Activated CD4-positive, CD25-positive, alpha-beta regulatory T cell treated with anti-CD3 and anti-CD28 coated beads, Interleukin-2, amount 50 U/mL, for 72 hours (primary cell): Measurements from ENCODE around the gene CCDC85C.

Source experiments
- DNase-seq: peaks from one replicate; pipeline ENCODE4 v3.0.0; 2021

The CCDC85C gene

DNA sequence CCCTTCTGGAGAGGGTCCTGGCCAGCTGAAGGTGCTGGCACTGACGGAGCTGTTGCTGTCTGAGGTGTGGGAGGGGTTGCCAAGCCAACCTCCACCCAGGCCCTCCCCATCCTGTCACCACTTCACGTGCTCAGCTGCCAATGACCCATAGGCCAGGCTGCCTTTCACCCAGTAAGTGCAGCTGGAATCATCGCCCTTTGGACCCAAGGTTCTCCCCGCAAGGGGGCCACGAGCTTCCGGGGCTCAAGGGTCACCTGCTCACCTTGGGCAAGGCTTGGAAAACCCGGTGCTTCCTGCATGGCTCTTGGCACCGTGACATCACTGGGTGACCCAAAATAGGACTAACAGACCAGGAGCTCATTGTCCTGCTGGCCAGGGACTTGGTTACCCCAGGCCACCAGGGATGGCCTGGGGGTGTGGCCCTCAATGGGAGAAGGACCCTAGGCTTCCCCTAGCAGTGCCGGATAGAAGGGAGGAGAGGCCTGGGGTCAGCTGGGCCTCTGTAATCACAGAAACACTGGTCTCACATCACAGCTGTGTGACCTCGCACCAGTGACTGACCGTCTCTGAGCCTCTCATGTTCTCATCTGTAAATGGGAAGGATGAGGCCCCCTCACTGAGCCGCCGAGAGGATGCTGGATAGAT lies 51.3 kb downstream of the CCDC85C start:
- no peak for DNase-seq

DNA sequence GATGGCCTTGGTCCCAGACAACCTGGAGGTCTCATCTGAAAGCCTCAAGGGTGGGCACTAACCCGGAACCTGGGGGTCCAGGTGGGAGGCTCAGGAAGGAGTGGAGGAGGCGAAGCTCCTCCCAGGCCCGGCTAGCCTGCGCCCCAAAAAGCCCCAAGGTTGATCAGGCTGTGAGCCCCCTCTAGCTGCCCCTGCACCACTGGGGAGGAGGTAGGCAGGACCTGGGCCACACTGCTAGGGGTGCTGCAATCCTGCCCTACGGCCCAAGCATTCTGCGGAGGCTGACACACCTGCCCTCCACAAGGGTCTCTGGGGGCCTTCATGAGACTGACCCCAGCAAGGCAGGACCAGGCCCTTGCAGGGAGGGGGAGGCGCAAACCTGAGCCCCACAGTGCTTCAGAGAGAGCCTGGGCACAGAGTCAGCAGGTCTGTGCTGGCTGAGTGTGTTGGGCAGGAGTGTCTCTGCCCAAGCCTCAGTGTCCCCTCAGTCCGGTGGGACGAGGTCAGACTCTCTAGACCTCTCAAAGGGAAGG lies 51.9 kb downstream of the CCDC85C start:
- DNase-seq, result no peak

DNA sequence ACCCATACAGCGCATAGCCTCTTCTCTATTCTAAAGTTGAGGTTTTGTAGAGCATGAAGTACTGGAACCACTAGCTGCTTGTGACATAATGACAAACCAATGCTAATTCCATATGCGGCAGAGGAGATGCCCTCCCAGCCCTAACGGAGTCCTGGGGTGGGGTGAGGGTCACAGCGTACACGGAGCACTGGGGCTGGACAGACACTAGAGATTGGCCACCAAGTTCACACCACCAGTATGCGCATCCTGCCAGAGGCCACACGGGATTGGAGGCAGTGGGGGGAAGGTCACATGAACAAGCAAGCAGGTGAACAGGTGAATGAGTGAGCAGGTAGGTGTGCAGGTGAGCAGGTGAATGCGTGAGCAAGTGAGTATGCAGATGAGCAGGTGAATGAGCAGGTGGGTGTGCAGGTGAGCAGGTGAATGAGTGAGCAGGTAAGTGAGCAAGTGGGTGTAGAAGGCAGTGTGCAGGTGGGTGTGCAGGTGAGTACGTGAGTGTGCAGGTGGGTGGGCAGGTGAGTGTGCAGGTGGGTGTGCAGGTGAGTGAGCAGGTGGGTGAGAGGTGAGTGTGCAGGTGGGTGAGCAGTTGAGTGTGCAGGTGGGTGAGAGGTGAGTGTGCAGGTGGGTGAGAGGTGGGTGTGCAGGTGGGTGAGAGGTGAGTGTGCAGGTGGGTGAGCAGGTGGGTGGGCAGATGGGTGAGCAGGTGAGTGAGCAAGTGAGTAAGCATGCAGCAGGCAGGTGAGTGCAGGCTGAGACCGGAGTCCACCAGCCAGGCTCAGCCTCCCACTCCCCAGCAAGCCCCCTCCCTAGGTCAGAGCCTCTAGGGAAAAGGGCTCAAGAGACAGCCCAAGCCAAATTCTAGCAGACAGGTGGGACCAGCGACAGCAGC lies 52.7 kb downstream of the CCDC85C start:
- no peak for DNase-seq

DNA sequence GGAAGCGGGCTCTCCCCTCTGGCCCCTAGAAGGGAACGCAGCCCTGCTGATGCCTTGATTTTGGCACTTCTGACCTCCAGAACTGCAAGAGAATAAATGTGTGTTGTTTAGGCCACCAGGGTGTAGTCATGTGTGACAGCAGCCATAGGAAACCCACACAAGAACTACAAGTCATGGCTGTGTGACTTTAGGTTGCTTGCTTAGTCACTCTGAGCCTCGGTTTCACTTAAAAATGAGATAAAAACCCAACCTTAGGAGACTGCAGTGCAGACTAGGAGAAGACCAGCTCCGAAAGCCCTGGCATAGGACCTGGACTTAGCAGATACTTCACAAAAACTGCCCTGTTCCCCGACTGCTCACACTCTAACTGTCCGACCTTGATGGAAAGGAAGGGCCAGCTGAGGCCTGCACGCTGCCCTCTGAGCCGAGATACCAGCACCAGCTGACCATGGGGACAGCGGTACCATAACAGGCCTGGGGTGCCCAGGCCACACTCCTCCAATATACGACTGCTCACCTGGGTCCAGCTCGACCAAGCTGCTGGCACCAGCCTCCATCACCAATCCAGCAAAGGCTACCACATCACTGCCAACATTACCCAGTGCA lies 53.5 kb downstream of the CCDC85C start:
- no peak for DNase-seq

DNA sequence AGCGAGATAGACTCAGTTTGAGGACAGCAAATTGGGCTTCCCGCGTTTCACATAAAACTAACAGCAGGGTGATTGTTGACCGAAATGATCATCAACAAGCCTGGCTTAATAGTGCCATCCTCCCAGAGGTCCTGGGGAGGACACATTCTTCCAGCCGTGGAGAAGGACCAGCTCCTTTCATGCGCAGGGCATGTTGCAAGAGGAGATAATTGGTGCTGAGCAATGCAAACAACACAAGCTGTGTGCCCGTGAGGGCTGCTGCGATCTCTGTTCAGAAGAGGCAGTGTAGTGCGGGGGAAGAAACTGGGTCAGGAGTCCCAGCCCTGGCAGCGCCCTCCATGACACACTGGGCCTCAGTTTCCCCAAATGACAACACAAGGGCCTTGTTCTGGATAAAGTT lies 54.3 kb downstream of the CCDC85C start:
- DNase-seq, result no peak

DNA sequence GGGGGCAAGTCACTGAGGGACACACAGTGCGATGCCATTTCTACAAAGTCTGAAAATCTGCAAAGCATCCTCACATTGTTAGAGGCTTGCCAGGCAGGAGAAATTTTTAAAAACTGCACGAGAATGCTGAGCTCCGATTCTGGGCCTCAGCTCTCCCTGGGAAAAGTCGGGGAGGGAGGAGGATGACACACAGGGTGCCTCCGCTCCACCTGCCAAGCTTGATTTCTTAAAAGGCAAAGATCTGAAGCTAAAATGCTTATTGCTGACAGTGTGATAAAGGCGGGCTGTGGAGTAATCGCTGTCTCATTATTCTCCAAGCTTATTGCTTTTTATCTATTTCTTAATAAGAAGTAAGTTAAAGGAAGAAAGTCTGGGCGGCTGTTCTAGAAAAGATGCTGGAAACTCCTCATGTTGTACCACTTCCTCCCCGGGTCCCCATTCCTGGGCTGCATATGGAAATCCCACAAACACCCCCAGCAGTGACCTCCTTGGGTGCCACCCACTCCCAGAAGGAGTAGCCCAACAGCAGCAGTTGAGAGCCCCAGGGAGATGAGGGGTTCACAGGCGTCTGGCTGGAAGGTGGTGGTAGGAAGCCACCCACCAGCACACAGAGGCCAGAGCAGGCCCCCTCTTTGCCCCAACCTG lies 55.0 kb downstream of the CCDC85C start:
- DNase-seq, result no peak

DNA sequence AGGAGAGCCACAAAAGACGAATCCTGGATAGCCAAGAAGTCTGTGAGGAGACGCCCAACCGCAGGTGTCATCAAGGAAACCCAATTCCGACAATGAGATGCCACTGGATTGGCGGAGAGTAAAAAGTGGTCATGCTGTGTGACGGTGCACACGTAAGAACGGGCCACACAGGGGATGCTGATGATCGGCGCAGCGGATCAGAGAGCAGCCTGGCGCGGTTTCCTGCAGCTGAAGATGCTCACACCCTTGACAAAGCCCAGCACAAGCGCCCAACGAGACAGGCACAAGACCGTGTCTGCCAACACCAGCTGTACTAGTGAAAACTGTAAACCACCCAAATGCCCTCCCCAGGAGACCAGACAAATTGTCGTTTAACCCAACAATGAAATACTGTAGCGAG lies 55.8 kb downstream of the CCDC85C start:
- DNase-seq, result no peak

DNA sequence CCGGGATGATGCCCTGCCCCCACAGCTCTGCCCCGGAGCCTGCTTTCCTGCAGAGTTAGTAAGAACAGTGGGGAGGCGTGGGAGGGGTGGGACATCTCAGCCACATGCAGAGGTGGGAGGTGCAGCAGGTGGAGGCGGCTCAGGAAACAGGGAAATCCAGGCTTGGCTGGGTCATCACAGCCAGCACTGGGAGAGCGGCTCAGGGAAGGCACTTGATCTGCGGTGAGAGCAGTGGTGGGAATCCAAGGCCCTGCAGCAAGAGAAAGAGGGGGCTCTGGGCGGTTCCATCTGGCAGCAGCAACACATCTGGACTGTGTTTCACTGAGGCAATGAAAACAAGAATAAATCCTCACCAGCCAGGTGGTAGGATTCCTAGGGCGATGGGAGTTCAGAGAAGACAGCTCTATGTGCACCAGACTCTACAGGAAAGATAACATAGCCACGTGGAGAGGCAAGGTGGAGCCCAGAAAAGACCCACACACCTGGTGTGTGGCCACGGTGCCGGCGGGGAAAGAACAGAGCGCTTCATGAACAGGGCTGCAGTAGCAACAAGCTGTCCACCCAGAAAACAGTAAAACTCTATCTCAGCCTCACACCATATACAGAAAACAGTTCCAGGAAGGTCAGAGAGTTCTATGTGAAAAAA lies 57.6 kb downstream of the CCDC85C start:
- no peak for DNase-seq

DNA sequence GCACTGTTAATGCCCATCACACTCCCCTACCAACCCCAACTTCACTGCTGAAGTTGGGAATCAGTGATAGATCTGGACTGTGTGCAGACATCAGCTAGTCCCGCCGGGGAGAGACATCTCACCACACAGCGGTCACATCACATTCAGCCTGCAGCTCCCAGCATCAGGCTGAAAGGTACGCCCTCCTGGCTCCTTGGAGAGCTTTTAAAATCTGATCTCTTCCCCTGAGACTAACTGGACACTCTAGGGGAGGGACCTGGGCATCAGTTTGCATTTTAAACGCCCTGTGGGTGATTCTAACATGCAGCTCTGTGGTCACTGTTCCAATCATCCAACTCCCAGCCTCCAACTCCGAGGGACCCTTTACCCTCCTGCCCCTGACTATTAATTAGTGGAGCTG lies 58.4 kb downstream of the CCDC85C start:
- DNase-seq, result no peak

DNA sequence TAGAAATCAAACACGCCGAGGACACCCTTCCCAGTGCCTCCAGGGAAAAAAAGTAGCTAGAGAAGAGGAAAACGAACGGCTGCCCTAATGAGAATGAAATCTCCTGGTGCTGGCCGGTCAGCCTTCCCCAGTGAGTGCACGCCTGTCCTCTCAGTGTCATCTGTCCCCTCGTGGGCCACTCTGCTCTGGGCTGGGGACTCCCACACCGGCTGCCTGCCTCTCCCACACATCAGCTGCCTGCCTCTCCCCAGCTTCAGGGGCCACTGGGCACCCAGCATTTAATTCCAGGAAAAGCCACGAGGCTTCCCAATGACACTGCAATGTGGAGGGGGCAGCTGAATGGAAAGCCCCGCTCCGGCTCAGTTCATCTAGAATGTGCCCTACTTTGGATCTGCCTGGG lies 59.0 kb downstream of the CCDC85C start:
- DNase-seq, result no peak

DNA sequence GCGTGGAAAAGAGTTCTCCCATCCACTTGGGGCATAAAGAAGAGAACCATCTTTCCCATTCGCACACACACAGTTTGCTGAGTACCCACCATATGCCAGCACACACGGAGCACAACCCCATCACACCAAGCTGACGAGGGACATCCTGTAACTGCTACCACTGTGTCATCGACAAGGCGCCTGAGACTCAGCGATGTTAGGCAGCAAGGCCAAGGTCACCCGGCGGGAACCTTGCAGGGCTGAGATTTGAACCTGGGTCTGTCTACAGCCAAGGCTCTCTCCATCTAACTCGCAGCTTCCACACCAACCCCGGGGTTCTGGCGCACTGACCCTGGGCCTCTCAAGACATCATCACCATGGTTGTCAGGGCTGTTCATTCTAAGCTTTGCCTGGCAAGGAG lies 60.0 kb downstream of the CCDC85C start:
- no peak for DNase-seq

DNA sequence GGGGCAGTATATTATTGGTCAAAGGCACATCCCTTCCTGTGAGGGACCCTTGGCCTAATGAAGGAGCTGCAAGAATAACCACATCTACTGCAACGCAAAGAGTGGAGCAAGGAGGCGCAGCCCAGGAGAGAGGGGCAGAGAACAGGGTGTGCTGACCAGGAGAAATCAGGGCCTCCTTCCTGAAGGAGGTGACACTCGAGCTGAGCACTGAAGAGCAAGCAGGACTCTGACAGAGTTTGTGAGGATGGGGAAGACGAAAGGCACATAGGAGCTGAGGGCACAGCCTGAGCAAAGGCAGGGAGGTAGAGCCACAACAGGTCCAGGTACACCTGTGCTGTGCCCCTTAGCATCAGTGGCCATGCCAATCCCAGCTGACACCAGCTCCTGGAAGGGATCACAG lies 60.6 kb downstream of the CCDC85C start:
- DNase-seq, result no peak

DNA sequence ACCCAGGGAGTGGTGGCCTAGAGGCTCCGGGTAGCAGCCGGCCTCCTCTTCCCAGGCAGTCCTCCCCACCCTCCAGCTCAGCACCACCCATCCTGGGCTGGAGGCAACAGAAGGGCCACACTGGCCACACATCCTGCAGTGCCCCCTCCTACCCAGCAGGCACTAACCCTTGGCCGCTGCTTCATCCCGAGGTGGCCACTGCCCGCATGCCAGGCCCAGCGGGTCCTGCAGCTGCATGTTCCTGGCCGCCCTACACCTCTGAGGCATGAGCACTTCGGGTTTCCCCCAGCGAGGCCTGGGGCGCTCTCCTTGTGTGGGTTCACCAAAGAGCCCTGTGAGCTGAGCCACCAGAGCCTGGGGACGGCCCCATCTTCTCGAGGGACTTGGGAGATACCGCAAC lies 61.4 kb downstream of the CCDC85C start:
- no peak for DNase-seq

DNA sequence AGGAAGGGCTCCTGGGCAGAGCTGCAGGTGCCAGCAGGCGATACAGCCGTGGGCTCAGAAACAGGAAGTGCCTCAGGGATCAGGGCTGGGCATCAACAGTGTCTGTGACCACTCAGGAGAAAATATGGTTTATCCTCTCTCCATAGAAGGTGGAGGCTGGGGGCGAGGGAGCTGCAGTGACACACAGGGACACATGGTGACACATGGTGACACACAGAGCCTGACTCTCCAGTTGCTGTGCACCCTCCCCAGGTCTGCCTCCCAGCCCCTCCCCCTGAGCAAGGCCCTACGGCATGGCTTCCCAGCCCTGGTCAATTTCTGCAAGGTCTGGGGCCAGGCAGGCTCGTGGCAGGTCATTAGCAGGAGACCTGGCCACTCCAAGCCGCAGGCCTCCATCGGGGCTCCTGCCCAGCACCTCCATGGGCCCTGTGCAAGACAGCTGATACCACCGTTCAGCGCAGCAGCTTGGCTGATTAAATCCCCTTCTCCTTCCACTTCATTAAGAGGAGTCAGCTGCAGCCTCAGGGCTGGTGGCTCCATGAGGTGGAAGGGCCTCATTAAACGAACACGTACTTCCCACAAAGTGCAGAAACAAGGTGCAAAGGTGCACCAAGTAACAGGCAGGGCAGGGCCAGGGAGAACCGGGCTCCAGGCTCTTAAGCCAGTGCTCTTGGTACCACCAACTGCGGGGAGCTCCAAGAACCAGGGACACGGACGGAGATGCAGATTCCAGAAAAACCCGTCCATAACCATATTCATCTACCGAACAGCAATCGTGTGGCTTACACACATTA lies 62.1 kb downstream of the CCDC85C start:
- no peak for DNase-seq

DNA sequence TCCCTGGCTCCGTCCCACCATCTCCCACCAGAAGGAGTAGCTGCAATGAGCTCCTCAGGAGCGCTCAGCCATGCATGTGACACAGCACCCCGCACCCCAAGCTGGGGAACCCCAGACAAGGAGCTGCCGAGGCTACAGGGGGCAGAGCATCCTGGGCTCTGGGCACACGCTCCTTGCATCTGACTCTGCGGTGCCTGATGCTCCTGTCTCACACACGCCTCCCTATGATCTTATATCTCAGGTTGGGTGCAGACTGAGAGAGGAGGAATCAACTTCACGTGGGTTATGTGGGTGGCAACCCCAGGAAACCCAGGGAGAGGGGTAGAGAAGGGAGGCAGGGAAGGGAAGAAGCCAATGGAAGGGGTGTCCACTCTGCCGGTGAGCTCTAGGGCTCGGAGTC lies 62.8 kb downstream of the CCDC85C start:
- no peak for DNase-seq

DNA sequence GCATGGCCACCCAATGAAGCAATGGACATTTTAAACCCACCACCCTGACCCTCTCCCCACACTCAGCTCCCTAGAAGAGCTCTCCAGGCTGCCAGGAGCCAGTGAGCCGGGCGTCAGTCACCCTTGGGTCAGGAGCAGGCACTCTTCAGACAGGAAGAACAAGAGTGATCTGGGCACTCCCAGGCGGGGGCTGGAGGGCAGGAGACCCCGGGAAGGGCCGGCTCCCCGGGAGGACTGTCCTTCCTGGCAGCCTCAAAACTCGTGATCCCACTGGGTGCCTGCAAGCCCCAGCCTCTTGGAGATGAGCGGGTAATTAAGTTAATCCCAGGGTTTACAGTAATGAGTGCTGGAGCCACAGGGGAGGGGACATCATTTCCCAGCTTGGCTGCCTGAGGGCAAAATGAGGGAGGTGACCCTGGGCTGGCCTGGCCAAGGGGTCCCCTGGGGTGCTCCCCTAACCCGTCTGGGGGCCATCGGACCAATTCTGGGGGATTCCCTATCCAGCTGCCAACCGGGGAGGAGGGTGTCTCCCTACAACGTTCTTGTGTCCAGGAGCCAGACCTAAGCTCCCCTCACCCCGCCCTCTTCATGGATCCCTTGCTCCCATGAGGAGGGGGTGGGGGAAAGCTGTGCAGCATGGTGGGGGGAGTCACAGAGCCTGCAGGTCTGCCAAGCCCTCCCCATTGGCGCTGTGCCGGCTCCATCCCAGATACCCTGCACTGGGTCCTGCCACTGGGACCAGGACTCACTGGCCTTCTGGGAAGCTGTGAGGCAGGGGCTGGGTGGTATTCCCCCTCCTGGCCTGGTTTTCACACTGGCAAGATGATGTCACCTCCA lies 63.6 kb downstream of the CCDC85C start:
- DNase-seq, result no peak

DNA sequence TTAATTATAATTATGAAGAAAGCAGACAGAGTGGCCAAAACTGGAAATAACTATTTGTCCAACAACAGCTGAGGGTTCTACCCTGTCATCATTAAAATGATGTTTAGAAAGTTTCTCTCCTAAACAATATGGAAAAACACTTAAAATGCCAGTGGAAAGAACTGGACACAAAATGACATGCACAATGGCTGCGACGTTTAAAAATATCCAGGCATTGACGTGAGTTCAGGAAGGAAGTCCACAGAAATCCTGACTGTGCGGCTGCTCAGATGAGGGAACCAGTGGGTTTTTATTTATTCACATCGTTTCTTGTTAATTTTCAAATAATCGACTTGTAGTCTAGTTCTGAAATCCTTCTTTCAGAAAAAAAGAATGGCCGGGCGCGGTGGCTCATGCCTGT lies 64.5 kb downstream of the CCDC85C start:
- no peak for DNase-seq

DNA sequence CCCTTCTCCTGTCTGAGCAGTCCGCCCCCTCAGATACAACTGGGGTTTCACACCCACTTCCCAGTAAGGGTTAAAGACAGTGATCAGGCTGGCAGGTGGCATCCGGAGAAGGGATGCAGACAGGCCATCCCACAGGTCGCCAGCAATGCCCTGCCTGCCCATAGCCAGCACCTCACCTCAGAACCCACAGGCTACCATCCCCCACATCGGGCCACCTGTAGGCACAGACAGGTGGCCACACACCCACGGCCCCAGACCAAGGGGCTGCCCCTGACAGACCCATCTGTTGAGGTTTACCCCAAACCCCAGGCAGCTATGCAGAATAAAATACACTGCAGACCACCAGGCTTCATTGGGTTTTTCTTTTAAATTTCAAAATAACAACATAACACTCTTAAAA lies 65.3 kb downstream of the CCDC85C start:
- DNase-seq, result no peak

DNA sequence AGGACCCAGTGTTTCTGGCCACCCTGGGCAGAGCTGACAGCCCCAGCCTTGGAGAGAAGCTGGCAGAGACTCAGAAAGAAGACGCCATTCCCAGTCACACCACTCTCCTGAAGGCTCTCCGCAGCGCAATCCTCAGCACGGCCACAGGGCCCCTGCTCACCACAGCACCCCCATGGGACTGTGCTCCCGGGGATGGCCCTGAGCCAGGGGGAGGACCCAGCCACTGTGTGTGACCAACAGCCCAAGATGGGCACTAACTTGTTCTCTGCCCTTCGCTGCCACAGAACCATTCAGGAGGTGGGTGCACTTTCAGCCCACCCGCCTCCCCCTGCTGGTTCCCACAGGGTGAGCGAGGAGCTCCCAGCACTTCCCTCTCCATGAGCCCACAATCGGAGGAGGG lies 65.7 kb downstream of the CCDC85C start:
- no peak for DNase-seq

DNA sequence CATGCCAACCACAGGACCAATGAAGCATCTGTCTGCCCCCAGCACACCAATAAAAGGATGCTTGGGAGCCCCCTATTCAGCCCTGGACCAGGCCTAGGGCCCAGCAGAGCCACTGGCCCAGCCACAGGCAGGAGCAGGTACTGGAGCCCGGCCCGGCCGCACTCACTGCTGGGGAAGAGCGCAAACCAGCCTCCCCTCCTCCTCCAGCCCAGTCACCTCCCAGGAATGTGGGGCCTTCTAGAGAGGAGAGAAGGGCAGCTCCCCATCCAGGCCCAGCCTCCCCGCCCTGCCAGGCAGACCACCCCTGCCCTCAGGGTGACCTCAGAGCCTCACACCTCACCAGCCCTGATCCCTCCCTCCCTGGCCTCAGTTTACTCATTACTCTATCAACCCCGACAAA lies 66.6 kb downstream of the CCDC85C start:
- DNase-seq, result no peak
